HG03039 (cell line): ENCODE measurements around the gene PPP2R5E.
"Not testable (repeated sequence)": the region's sequence is repeated elsewhere in the genome, so short reads cannot be mapped to it uniquely, and the experiment has no call there.

Experiments
- ATAC-seq: cut with Tn5 transposase; IDR thresholded peaks from one replicate; pipeline ENCODE4 v1.9.1; 2021; ENCODE audit warnings: mild to moderate bottlenecking, moderate library complexity; ENCODE audit not compliant: unreplicated experiment

PPP2R5E gene

DNA sequence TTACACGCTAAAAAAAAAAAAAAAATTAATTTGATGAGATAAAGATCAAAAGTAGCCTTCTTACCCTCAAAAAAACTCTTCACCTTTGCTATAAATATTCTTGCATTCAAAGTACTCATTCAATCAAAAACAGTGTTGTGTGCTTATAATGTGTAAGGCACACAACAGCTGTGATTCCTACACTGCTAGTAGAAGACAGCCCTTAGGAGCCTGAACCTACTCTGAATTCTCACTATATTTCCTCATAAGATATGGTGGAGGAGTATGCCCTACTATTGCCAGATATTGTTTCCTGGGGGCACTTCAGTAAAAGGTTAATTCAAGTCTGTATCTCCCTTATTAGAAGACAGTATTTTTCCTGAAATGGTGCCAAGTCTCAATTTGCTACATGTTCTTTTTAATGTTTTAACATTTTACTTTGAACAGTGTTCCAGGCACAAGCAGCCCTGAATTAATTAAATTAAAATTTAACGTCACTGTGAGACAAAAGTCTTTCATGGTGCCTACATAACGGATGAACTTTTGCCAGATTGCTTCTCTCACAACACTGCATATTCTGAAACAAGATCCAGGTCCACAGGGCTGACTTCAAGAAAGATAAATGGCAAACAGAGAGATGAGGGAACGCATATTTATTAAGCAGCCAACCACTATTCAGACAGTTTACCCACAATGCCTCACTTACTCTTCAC is 19.3 kb downstream of the PPP2R5E start:
- ATAC-seq = no peak

GRCh38 chr14:63522511-63522910 is 20.7 kb downstream of the PPP2R5E start:
- not testable (repeated sequence) for ATAC-seq

DNA sequence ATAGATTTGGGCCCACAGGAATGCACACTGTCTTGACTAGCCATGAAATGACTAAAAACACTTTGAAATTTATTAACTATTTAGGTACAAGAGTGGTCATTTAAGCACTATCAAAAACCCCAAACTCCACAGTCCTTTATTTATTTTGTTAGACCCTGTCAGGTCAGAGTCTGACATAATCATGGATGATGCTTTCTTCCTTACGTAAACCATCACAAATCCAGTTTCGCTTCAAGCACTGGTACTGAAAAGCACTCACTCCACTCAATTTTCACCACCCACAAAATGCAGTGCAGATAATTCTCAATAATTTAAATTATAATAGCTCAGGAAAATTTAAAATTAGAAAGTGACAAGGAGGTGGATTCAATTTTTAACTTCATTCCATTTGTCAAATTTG is 25.8 kb downstream of the PPP2R5E start:
- ATAC-seq = no peak

GRCh38 chr14:63515240-63515639 is 27.9 kb downstream of the PPP2R5E start:
- no peak for ATAC-seq

GRCh38 chr14:63513756-63514155 is 29.4 kb downstream of the PPP2R5E start:
- no peak for ATAC-seq

GRCh38 chr14:63512861-63513260 is 30.3 kb downstream of the PPP2R5E start:
- ATAC-seq = no peak

- ATAC-seq = peak; percentile 60
These were observed 32.6 kb downstream of the PPP2R5E start for GRCh38 chr14:63510538-63510937.

DNA sequence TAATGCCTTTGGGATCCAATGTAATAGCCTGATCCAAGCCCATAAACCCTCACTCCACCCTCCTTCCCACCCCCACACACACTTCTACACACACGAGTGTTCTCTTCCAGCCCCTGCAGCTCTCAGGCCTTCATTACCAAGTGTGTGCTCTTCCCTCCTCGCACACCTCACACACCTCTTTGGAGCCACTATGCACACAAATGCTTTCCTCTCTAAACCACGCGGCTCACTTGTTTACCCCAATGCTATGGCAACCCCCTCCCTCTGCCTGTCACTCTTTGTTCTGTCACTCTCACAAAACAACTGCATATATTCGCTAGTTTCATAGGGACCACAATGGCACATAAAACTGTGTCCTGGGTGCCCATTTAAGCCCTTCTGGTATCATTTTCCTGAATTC is 35.1 kb downstream of the PPP2R5E start:
- no peak for ATAC-seq

GRCh38 chr14:63504648-63505047 is 38.5 kb downstream of the PPP2R5E start:
- no peak for ATAC-seq

- ATAC-seq = no peak
These were observed 41.7 kb downstream of the PPP2R5E start for GRCh38 chr14:63501429-63501828.

DNA sequence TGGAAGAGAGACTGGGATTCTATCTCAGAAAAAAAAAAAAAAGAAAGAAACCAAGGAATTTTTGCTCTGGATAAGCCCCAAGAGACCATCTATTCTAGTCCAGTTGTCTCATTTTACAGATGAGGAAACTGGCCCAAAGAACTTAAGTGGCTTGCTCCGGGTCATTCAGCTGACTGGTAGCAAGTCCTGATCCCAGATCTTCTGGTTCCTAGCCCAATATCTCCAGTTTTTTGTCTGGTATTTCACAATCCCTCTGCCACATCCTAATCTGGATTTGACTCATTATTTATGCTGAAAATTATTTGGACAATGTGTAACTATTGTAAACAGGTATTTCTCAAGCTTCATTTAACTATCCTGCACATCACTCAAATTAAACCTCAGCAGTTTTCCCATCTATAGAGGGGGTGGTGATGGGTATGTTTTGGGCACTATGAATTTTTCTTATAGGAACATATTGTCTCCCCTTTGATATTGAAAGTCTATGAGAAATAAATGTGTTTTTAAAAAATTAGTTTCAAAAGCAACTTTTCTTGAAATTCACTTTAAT is 43.4 kb downstream of the PPP2R5E start:
- no peak for ATAC-seq

DNA sequence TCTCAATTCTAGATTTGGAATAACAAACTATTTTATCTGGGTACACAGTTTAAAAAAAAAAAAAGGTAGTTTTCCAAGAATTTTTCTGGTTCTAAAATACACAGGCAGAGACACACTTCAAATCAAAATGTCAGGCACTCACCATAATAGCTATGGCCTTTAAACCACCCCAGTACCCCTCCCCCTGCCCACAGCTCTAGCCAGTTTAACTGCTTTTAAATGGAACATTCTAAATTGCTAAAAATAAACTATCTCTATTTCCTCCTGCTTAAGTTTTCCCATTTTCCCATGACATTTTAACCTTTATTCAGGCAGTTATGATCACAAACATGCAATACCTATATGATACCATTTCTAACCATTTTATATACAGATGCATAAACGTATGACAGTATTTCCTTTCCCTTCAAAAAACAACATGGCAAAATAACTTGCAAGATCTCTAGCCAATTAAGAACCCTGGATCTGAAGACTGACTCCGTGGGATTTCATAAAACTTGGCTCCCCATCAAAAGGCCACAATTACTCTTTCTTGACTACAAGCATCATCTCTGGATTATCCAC is 46.3 kb downstream of the PPP2R5E start:
- ATAC-seq = no peak

DNA sequence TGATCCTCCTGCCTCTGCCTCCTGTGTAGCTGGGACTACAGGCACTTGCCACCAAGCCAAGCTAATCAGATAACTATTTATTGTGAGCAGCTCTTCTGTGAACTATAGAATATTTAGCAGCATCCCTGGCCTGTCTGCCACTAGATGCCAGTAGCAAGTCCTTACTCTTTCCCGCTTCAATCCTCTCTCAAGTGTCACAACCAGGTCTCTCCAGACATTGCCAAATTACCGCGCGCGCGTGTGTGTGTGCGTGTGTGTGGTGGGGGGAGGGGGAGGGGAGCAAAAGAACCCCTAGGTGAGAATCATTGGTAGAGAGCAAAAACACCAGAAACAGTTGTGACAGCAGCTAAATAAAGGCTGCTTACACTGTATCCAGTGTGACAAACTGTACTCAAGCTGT is 49.9 kb downstream of the PPP2R5E start:
- no peak for ATAC-seq

DNA sequence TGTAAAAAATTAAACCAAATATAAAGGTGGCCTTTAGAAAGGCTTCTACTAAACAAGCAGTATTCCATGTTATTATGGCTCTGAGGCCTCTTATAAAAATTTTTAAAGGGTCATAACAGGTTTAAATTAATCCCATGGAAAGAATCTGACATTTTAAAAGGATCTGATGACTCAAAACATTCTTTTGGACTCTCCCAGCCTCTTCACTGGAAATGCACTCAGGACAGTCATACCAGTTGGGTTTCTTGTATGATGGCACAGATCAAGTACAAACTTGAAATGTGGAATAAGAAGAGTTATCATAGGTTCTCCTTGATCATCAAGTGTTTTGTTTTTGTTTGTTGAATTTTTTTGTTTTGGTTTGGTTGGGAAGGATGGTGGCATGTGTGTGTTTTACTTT is 50.8 kb downstream of the PPP2R5E start:
- no peak for ATAC-seq

DNA sequence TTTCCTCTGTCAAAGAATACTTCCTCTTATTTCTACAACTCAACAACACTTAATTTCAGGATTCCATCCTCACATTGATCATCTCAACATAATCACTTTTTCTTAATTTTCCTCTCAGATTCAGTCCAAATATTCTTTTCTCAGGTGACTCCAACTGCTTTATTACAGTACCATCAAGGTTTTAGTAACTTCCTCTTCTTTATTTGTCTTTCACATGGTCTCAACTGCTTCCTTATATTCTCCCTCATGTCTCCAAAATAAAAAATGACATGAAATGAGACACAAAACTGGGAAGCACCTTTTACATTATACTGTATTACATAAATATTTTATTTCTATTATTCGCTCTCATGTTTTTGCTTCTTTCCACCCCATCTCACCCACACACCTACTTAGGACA is 55.5 kb downstream of the PPP2R5E start:
- ATAC-seq = no peak

DNA sequence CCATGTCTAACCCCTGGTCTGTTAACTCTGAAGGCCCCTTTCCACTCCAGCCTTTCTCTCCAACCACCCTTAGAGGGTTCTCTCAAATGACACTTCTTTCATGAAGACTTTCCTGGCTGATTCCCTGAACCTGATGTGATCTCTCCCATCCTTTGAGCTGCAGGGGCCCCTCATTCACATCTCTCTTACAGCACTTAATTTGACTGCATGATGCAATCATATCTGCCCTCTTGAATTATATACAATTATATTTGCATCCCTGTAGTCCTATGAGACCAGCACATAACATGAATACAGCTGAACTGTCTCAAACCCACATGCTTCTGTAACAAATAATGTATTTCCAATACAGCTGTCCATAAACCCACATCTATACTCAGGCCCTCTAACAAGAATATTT is 56.4 kb downstream of the PPP2R5E start:
- no peak for ATAC-seq

- ATAC-seq = no peak
These were observed 59.9 kb downstream of the PPP2R5E start for GRCh38 chr14:63483315-63483714.

DNA sequence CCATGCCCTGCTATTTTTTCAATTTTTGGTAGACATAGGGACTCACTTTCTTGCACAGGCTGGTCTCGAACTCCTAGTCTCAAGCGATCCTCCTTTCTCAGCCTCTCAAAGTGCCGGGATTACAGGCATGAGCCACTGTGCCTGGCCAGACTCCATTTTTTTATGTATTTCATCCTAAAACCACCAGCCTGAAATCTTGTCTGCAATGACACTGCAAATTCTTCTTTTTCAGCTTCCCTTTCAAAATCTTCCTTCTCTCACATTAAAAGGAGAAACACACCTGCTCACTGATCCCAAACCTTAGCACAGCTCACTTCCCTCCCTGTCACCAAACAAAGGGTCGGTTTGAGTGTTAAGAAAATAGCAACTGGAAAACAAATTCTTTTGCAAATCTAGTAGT is 62.6 kb downstream of the PPP2R5E start:
- no peak for ATAC-seq

GRCh38 chr14:63478437-63478852 is 64.7 kb downstream of the PPP2R5E start:
- ATAC-seq = peak; percentile 57

- peak; percentile 81 for ATAC-seq
These were observed 65.2 kb downstream of the PPP2R5E start for GRCh38 chr14:63478010-63478409.

- no peak for ATAC-seq
These were observed 65.6 kb downstream of the PPP2R5E start for GRCh38 chr14:63477556-63477955.

- ATAC-seq = no peak
These were observed 67.4 kb downstream of the PPP2R5E start for GRCh38 chr14:63475761-63476160.

DNA sequence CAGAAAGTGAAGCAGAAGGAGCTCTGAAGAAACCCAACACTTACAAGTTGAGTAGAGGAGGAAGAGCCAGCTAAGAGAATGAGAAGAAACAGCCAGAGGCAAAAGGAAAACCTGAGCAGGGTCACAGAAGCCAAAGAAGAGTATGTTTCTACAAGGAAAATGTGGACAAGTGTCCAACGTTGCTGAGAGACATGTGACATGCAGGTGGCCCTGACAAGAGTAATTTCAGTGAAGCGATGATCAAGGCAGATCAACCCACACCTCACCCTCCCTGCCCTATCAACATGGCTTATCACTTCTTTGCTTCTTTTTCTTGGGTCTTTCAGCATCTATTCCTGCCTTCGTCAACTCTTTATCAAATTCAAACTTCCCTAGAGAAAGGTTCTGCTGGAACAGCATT is 68.3 kb downstream of the PPP2R5E start:
- no peak for ATAC-seq
